Measurements from ENCODE around the gene CNST.

DNA sequence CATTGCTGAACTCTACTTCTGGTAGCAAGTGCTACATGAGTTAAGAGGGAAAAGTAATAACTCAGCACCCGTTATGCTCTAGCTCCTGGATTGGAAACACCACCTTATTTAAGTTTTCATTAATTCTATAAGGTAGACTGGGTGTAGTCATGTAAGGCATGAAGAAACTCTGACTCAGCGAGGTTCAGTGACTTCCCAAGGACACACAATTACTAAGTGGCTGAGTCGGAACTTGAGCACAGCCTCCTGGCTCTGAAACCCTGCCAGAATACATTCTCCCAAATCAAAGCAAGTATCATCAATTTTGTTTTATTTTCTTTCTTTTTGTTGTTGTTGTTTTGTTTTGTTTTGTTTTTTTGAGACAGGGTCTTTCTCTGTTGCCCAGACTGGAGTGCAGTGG lies 128.9 kb downstream of the CNST start:
- TF ChIP-seq TAF1 (IDR thresholded peaks at IDR 0.05; ENCODE audit: borderline replicate concordance, insufficient read depth, low read length) (no peak), SIN3A (IDR thresholded peaks at IDR 0.05; ENCODE audit: borderline replicate concordance, insufficient read depth, low read length) (no peak), POLR2AphosphoS5 (IDR thresholded peaks at IDR 0.05; ENCODE audit: low read depth, low read length) (no peak), FOXP2 (optimal IDR thresholded peaks at IDR 0.05; ENCODE audit: borderline replicate concordance, extremely low read depth, extremely low read length, insufficient read depth) (no peak)
- TF ChIP-seq, protein P1, sequence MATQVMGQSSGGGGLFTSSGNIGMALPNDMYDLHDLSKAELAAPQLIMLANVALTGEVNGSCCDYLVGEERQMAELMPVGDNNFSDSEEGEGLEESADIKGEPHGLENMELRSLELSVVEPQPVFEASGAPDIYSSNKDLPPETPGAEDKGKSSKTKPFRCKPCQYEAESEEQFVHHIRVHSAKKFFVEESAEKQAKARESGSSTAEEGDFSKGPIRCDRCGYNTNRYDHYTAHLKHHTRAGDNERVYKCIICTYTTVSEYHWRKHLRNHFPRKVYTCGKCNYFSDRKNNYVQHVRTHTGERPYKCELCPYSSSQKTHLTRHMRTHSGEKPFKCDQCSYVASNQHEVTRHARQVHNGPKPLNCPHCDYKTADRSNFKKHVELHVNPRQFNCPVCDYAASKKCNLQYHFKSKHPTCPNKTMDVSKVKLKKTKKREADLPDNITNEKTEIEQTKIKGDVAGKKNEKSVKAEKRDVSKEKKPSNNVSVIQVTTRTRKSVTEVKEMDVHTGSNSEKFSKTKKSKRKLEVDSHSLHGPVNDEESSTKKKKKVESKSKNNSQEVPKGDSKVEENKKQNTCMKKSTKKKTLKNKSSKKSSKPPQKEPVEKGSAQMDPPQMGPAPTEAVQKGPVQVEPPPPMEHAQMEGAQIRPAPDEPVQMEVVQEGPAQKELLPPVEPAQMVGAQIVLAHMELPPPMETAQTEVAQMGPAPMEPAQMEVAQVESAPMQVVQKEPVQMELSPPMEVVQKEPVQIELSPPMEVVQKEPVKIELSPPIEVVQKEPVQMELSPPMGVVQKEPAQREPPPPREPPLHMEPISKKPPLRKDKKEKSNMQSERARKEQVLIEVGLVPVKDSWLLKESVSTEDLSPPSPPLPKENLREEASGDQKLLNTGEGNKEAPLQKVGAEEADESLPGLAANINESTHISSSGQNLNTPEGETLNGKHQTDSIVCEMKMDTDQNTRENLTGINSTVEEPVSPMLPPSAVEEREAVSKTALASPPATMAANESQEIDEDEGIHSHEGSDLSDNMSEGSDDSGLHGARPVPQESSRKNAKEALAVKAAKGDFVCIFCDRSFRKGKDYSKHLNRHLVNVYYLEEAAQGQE (IDR thresholded peaks at IDR 0.05; ENCODE audit: insufficient read depth in 1 of 2, low read depth in 2 of 2, low read length in 2 of 2), result no peak
